Endothelial cell of umbilical vein (primary cell): Measurements from ENCODE around the gene WDR47. TPM values are rescaled to one million over a fixed set of nuclear protein-coding genes. Genes with fewer than 3 reads are reported as not detected.

Source experiments
- BruUV-seq: library from RNA; stranded (reverse); fragments of 400-500 nt; replicated peaks from 2 replicates; lab custom pipeline; 2021; lab: Mats Ljungman, UMichigan
- CTCF ChIA-PET: fragments of 300-600, 350-600 bp; sonication (Branson Sonifier 250); formaldehyde crosslinking; loops from one replicate; lab custom pipeline; 2021; ENCODE audit warnings: antibody characterized with exemption, inconsistent platforms; lab: Charles Lee
- POLR2A ChIA-PET: fragments of 300-600, 350-600 bp; sonication (Branson Sonifier 250); formaldehyde crosslinking; loops from one replicate; lab custom pipeline; 2021; ENCODE audit warnings: antibody characterized with exemption, inconsistent platforms; lab: Charles Lee
- DNase-seq: peaks from one replicate; pipeline ENCODE4 v3.0.0-alpha.2; 2011; ENCODE audit warnings: low read depth, low spot score
- FAIRE-seq: peaks from 2 replicates; lab custom pipeline; 2011; peaks lifted over from hg19 to GRCh38; lab: Jason Lieb, UNC
- H2AFZ ChIP-seq: 2 replicates; pipeline ENCODE4 v1.6.0; 2012; ENCODE audit warnings: low read depth, low read length, control low read depth, inconsistent platforms
- H3K27ac ChIP-seq: 2 replicates; pipeline ENCODE4 v1.5.1; 2011; ENCODE audit warnings: low read depth, mild to moderate bottlenecking, control low read depth, low read length, moderate library complexity; ENCODE audit not compliant: insufficient read depth
- H3K27me3 ChIP-seq, 2 experiments: 2 replicates each; pipeline versions ENCODE4 v1.6.0 to v1.6.1; 2011; ENCODE audit warnings: low read length in 2 of 2, mixed read lengths in 1 of 2; ENCODE audit not compliant: control insufficient read depth in 2 of 2, insufficient read depth in 2 of 2
- H3K36me3 ChIP-seq, 2 experiments: 2 replicates in 1 of 2; 3 replicates in 1 of 2; pipeline ENCODE4 v1.5.1; 2011; ENCODE audit warnings: low read length in 2 of 2, mild to moderate bottlenecking in 1 of 2, moderate library complexity in 1 of 2; ENCODE audit not compliant: control insufficient read depth in 2 of 2, insufficient read depth in 2 of 2; ENCODE audit errors: extremely low read depth in 1 of 2
- H3K4me1 ChIP-seq: 3 replicates; pipeline ENCODE4 v1.5.1; 2011; ENCODE audit warnings: mild to moderate bottlenecking, low read length; ENCODE audit not compliant: control insufficient read depth, insufficient read depth; ENCODE audit errors: extremely low read depth
- H3K4me2 ChIP-seq: 2 replicates; pipeline ENCODE4 v1.6.1; 2011; ENCODE audit warnings: low read length, control low read depth, mixed read lengths; ENCODE audit not compliant: insufficient read depth
- H3K4me3 ChIP-seq, 3 experiments: fragments of 200-600 bp in 1 of 3; sonication (generic), shearing (Covaris generic) in 1 of 3; replicated peaks in 1 of 3; 2 replicates each; pipeline ENCODE4 v1.5.1; 2011 to 2016; ENCODE audit warnings: control low read depth in 3 of 3, low read length in 3 of 3, mild to moderate bottlenecking in 2 of 3, inconsistent platforms in 1 of 3, low read depth in 1 of 3, moderate library complexity in 1 of 3; ENCODE audit not compliant: insufficient read depth in 1 of 3
- H3K79me2 ChIP-seq: 2 replicates; pipeline ENCODE4 v1.6.0; 2012; ENCODE audit warnings: low read length, inconsistent platforms; ENCODE audit not compliant: control insufficient read depth, insufficient read depth
- H3K9ac ChIP-seq: replicated peaks from 2 replicates; pipeline ENCODE3; 2011; ENCODE audit warnings: low read length, control low read depth; ENCODE audit not compliant: insufficient read depth; ENCODE audit errors: extremely low read depth
- H3K9me1 ChIP-seq: replicated peaks from 3 replicates; pipeline ENCODE4 v1.6.0; 2011; ENCODE audit warnings: mild to moderate bottlenecking, low read length; ENCODE audit not compliant: control insufficient read depth, insufficient read depth; ENCODE audit errors: extremely low read depth
- H3K9me3 ChIP-seq: replicated peaks from 2 replicates; pipeline ENCODE4 v1.5.1; 2012; ENCODE audit warnings: low read length, inconsistent platforms; ENCODE audit not compliant: control insufficient read depth, insufficient read depth
- H4K20me1 ChIP-seq: replicated peaks from 2 replicates; pipeline ENCODE3; 2011; ENCODE audit warnings: mild to moderate bottlenecking, low read length; ENCODE audit not compliant: control insufficient read depth, insufficient read depth; ENCODE audit errors: extremely low read depth
- EZH2 ChIP-seq: IDR thresholded peaks from 2 replicates; pipeline ENCODE4 v1.6.1; 2012; ENCODE audit warnings: borderline replicate concordance, low read depth, mild to moderate bottlenecking, moderate library complexity, low read length, inconsistent platforms; ENCODE audit not compliant: severe bottlenecking
- FOS ChIP-seq: IDR thresholded peaks from 2 replicates; pipeline ENCODE4 v1.6.1; 2011; ENCODE audit warnings: mild to moderate bottlenecking, low read length, moderate library complexity, borderline replicate concordance; ENCODE audit not compliant: insufficient read depth
- GATA2 ChIP-seq: IDR thresholded peaks from 2 replicates; pipeline ENCODE4 v1.7.0; 2011; ENCODE audit warnings: low read depth, mild to moderate bottlenecking, moderate library complexity, mixed read lengths, low read length; ENCODE audit not compliant: insufficient read length, insufficient read depth
- JUN ChIP-seq: IDR thresholded peaks from 2 replicates; pipeline ENCODE4 v1.6.1; 2011; ENCODE audit warnings: borderline replicate concordance, low read depth; ENCODE audit not compliant: insufficient read length, insufficient read depth
- MYC ChIP-seq: IDR thresholded peaks from one replicate; pipeline ENCODE4 v1.6.1; 2011; ENCODE audit warnings: mild to moderate bottlenecking, low read depth, low read length
- POLR2A ChIP-seq: IDR thresholded peaks from 2 replicates; pipeline ENCODE4 v1.6.1; 2012; ENCODE audit warnings: low read depth, mild to moderate bottlenecking, control low read depth, low read length
- POLR2AphosphoS5 ChIP-seq: IDR thresholded peaks from 2 replicates; pipeline ENCODE4 v1.6.1; 2012; ENCODE audit warnings: low read depth, mild to moderate bottlenecking, control low read depth, low read length, moderate library complexity; ENCODE audit not compliant: insufficient read depth
- dilution Hi-C: fragments of 300-500 bp; cut with MboI; formaldehyde crosslinking; loops from one replicate; pipeline ENCODE4 v1.15.0; 2019; ENCODE audit warnings: low sequenced_read_pairs; ENCODE audit not compliant: extremely low pct_ligation_motif_present
- intact Hi-C: fragments of 100-400 bp; cut with micrococcal nuclease; formaldehyde crosslinking; loops from one replicate; pipeline ENCODE4 v1.10.0; 2022
- polyA plus RNA-seq, 4 experiments: library from polyadenylated mRNA; depleted of rRNA in 3 of 4; stranded (reverse) in 3 of 4; unstranded in 1 of 4; fragments of >200 nt; gene quantifications; 2 replicates each; pipeline versions ENCODE4 v1.2.1 to v1.2.3, GENCODE V29; 2011 to 2012; ENCODE audit warnings: missing spikeins in 1 of 4
- total RNA-seq: library from RNA; stranded (reverse); gene quantifications from 2 replicates; pipeline ENCODE4 v1.2.3, GENCODE V29; 2021
- TF ChIP-seq, protein P1 (sequence below), 2 donors: IDR thresholded peaks; 1 replicate in 1 of 2; 2 replicates in 1 of 2; pipeline ENCODE4 v1.5.1; 2011; ENCODE audit warnings: low read length in 2 of 2, mild to moderate bottlenecking in 2 of 2, moderate library complexity in 2 of 2, control low read depth in 1 of 2, inconsistent platforms in 1 of 2, low read depth in 1 of 2; ENCODE audit not compliant: insufficient read depth in 1 of 2; ENCODE audit errors: extremely low read depth in 1 of 2
- TF ChIP-seq, protein P2 (sequence below): IDR thresholded peaks from 2 replicates; pipeline ENCODE4 v1.6.1; 2011; ENCODE audit not compliant: insufficient read depth, insufficient read length

WDR47 gene
- total and polyA plus RNA-seq, 2 donors (not counting 3 experiments of a cell fraction or from before 2014, with no cell fraction given) = 9.1 to 19.0 TPM

DNA sequence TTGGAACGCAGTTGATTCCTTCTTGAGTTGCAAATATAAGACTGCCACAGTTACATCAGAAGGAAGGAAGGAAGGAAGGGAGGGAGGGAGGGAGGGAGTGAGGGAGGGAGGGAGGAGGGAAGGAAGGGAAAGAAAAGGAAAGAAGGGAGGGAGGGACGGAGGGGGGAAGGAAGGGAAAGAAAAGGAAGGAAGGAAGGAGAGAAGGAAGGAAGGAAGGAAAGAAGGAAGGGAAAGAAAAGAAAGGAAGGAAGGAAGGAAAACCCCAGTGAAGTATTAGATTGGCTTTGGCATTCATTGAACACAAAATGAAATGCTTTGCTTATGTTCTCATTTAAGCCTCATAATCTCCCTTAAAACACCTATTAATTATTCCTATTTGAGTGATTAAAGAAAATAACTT is 6.4 kb upstream of the WDR47 start:
- POLR2A ChIA-PET = no interaction called here
- no peak overlapping the region for H3K9ac ChIP-seq
- no peaks in the 10 kb centered on the region for H4K20me1 ChIP-seq
- FAIRE-seq (no peak), DNase-seq (no peak)
- no peak overlapping the region for H3K4me2 ChIP-seq
- H3K27ac ChIP-seq = no peak overlapping the region
- H3K9me1 ChIP-seq = no peaks in the 10 kb centered on the region
- H3K4me1 ChIP-seq = no peaks in the 10 kb centered on the region
- H3K4me3 ChIP-seq = no peak overlapping the region
- H2AFZ ChIP-seq = no peak overlapping the region
- TF ChIP-seq POLR2AphosphoS5 (no peak), POLR2A (no peak), JUN (no peak), GATA2 (no peak), MYC (no peak), FOS (no peak), EZH2 (no peak)
- TF ChIP-seq, protein P1, sequence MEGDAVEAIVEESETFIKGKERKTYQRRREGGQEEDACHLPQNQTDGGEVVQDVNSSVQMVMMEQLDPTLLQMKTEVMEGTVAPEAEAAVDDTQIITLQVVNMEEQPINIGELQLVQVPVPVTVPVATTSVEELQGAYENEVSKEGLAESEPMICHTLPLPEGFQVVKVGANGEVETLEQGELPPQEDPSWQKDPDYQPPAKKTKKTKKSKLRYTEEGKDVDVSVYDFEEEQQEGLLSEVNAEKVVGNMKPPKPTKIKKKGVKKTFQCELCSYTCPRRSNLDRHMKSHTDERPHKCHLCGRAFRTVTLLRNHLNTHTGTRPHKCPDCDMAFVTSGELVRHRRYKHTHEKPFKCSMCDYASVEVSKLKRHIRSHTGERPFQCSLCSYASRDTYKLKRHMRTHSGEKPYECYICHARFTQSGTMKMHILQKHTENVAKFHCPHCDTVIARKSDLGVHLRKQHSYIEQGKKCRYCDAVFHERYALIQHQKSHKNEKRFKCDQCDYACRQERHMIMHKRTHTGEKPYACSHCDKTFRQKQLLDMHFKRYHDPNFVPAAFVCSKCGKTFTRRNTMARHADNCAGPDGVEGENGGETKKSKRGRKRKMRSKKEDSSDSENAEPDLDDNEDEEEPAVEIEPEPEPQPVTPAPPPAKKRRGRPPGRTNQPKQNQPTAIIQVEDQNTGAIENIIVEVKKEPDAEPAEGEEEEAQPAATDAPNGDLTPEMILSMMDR (IDR thresholded peaks at IDR 0.05; ENCODE audit: extremely low read depth in 1 of 2, insufficient read depth in 1 of 2, low read depth in 1 of 2, low read length in 2 of 2) = no peak
- TF ChIP-seq, protein P2, sequence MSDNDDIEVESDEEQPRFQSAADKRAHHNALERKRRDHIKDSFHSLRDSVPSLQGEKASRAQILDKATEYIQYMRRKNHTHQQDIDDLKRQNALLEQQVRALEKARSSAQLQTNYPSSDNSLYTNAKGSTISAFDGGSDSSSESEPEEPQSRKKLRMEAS = no peak
- H3K79me2 ChIP-seq = no peaks in the 10 kb centered on the region
- intact Hi-C loops = no loop called here
- CTCF ChIA-PET = no interaction called here
- H3K36me3 ChIP-seq = no peaks in the 10 kb centered on the region
- BruUV-seq = no TSS peak
- no peaks in the 10 kb centered on the region for H3K27me3 ChIP-seq
- H3K9me3 ChIP-seq = no peaks in the 10 kb centered on the region
- dilution Hi-C loops = no loop called here
